ENCODE data around the gene MEP1A. TPM values are rescaled to one million over a fixed set of nuclear protein-coding genes. Genes with fewer than 3 reads are reported as not detected.
"Not testable (repeated sequence)": the region's sequence is repeated elsewhere in the genome, so short reads cannot be mapped to it uniquely, and the experiment has no call there.

Gene MEP1A
- total RNA-seq, 2 donors from 2014 or later = not detected

GRCh38 chr6:46772016-46772415 lies 21.2 kb upstream of the MEP1A start:
- no peak for DNase-seq (ENCODE audit: low spot score)
- Histone ChIP-seq H3K4me1 (ENCODE audit: control insufficient read depth in 1 of 2, low read depth in 2 of 2) (no peaks in the 10 kb centered on the region), H3K27me3 (replicated peaks; ENCODE audit: insufficient read depth) (no peaks in the 10 kb centered on the region), H3K4me3 (no peak overlapping the region), H3K27ac (peak overlapping the region in 1 of 2 donors; percentile 38), H3K9me3 (no peaks in the 10 kb centered on the region), H3K36me3 (no peaks in the 10 kb centered on the region)
- ATAC-seq (ENCODE audit: insufficient number of reproducible peaks, low FRiP score, low read depth) = no peak
- TF ChIP-seq CTCF (IDR thresholded peaks at IDR 0.05) = no peak

- ATAC-seq (ENCODE audit: insufficient number of reproducible peaks, low FRiP score, low read depth) = no peak
- Histone ChIP-seq H3K9me3 (no peaks in the 10 kb centered on the region), H3K36me3 (no peaks in the 10 kb centered on the region), H3K27me3 (replicated peaks; ENCODE audit: insufficient read depth) (no peaks in the 10 kb centered on the region), H3K4me1 (ENCODE audit: control insufficient read depth in 1 of 2, low read depth in 2 of 2) (no peaks in the 10 kb centered on the region), H3K4me3 (no peak overlapping the region), H3K27ac (no peak overlapping the region)
- DNase-seq (ENCODE audit: low spot score) = no peak
- TF ChIP-seq CTCF (IDR thresholded peaks at IDR 0.05) = no peak
These were observed 20.4 kb upstream of the MEP1A start for GRCh38 chr6:46772762-46773161.

- DNase-seq (ENCODE audit: low spot score) (no peak), ATAC-seq (ENCODE audit: insufficient number of reproducible peaks, low FRiP score, low read depth) (no peak)
- H3K27me3 ChIP-seq (replicated peaks; ENCODE audit: insufficient read depth) = no peaks in the 10 kb centered on the region
- H3K36me3 ChIP-seq = no peaks in the 10 kb centered on the region
- no peak overlapping the region for H3K27ac ChIP-seq
- H3K9me3 ChIP-seq = no peaks in the 10 kb centered on the region
- no peak overlapping the region for H3K4me3 ChIP-seq
- TF ChIP-seq CTCF (IDR thresholded peaks at IDR 0.05) = no peak
- H3K4me1 ChIP-seq (ENCODE audit: control insufficient read depth in 1 of 2, low read depth in 2 of 2) = no peaks in the 10 kb centered on the region
These were observed 19.9 kb upstream of the MEP1A start for GRCh38 chr6:46773201-46773855.

- not testable (repeated sequence) for DNase-seq (ENCODE audit: low spot score); H3K36me3 ChIP-seq; H3K27ac ChIP-seq; H3K4me3 ChIP-seq; H3K9me3 ChIP-seq; H3K27me3 ChIP-seq (replicated peaks; ENCODE audit: insufficient read depth); H3K4me1 ChIP-seq (ENCODE audit: control insufficient read depth in 1 of 2, low read depth in 2 of 2); ATAC-seq (ENCODE audit: insufficient number of reproducible peaks, low FRiP score, low read depth)
These were observed 18.5 kb upstream of the MEP1A start for GRCh38 chr6:46774736-46775135.

- no peaks in the 10 kb centered on the region for H3K27me3 ChIP-seq (replicated peaks; ENCODE audit: insufficient read depth)
- no peaks in the 10 kb centered on the region for H3K4me1 ChIP-seq (ENCODE audit: control insufficient read depth in 1 of 2, low read depth in 2 of 2)
- no peak overlapping the region for H3K4me3 ChIP-seq
- DNase-seq (ENCODE audit: low spot score) (no peak), ATAC-seq (ENCODE audit: insufficient number of reproducible peaks, low FRiP score, low read depth) (no peak)
- H3K9me3 ChIP-seq = no peaks in the 10 kb centered on the region
- no peak for TF ChIP-seq CTCF (IDR thresholded peaks at IDR 0.05)
- H3K27ac ChIP-seq = no peak overlapping the region
- no peaks in the 10 kb centered on the region for H3K36me3 ChIP-seq
These were observed 17.0 kb upstream of the MEP1A start for GRCh38 chr6:46776070-46776712.

Data from thoracic aorta (tissue), 2 donors.